H1 (cell line): ENCODE data around the gene RPS29. TPM values are rescaled to one million over a fixed set of nuclear protein-coding genes. Genes with fewer than 3 reads are reported as not detected.

ENCODE experiments used
- CTCF ChIA-PET: fragments of 300-600 bp; sonication (Branson Sonifier 250); formaldehyde crosslinking; loops from one replicate; lab custom pipeline; 2021; ENCODE audit not compliant: partially characterized antibody; lab: Charles Lee
- POLR2A ChIA-PET: fragments of 300-600 bp; sonication (Branson Sonifier 250); formaldehyde crosslinking; loops from one replicate; lab custom pipeline; 2021; ENCODE audit warnings: inconsistent platforms; ENCODE audit not compliant: partially characterized antibody; lab: Charles Lee
- DNase-seq, 2 experiments: peaks; one replicate each; pipeline versions ENCODE4 v3.0.0 to v3.0.0-alpha.2; 2010 to 2022; ENCODE audit warnings: low spot score in 2 of 2, low read depth in 1 of 2, mixed read lengths in 1 of 2
- FAIRE-seq: peaks from 2 replicates; lab custom pipeline; 2011; peaks lifted over from hg19 to GRCh38; lab: Jason Lieb, UNC
- H2AFZ ChIP-seq: 2 replicates; pipeline ENCODE4 v1.8.1; 2012; ENCODE audit warnings: low read length, inconsistent platforms
- H2AK5ac ChIP-seq: 2 replicates; pipeline ENCODE4 v1.6.1; 2013; ENCODE audit warnings: low read depth, low read length
- H2BK120ac ChIP-seq: replicated peaks from 2 replicates; pipeline ENCODE3; 2013; ENCODE audit warnings: low read depth, low read length, inconsistent platforms
- H2BK12ac ChIP-seq: 2 replicates; pipeline ENCODE4 v1.6.1; 2013; ENCODE audit warnings: low read depth, low read length
- H2BK15ac ChIP-seq: 2 replicates; pipeline ENCODE4 v1.6.1; 2013; ENCODE audit warnings: low read length
- H2BK20ac ChIP-seq: 2 replicates; pipeline ENCODE4 v1.6.1; 2013; ENCODE audit warnings: low read length
- H2BK5ac ChIP-seq: 2 replicates; pipeline ENCODE4 v1.6.1; 2013; ENCODE audit warnings: low read depth, low read length
- H3K14ac ChIP-seq: 2 replicates; pipeline ENCODE4 v1.6.1; 2013; ENCODE audit warnings: inconsistent platforms; ENCODE audit not compliant: insufficient read length
- H3K18ac ChIP-seq: 2 replicates; pipeline ENCODE4 v1.6.1; 2013; ENCODE audit warnings: low read length; ENCODE audit errors: extremely low read depth
- H3K23ac ChIP-seq: 2 replicates; pipeline ENCODE4 v1.6.1; 2013; ENCODE audit warnings: inconsistent platforms; ENCODE audit not compliant: insufficient read length
- H3K23me2 ChIP-seq: 2 replicates; pipeline ENCODE4 v1.6.1; 2013; ENCODE audit warnings: low read depth, low read length
- H3K27ac ChIP-seq: 2 replicates; pipeline ENCODE4 v1.6.1; 2011; ENCODE audit warnings: low read depth, low read length, inconsistent platforms
- H3K27me3 ChIP-seq, 4 experiments: replicated peaks in 1 of 4; 1 replicate in 1 of 4; 2 replicates in 3 of 4; pipeline versions ENCODE4 v1.6.1 to v1.8.1; 2011 to 2013; ENCODE audit warnings: low read length in 3 of 4, mild to moderate bottlenecking in 3 of 4, inconsistent platforms in 2 of 4, mixed read lengths in 2 of 4, moderate library complexity in 1 of 4; ENCODE audit not compliant: control insufficient read depth in 3 of 4, insufficient read depth in 3 of 4; ENCODE audit errors: extremely low read depth in 1 of 4
- H3K36me3 ChIP-seq, 4 experiments: 2 replicates each; pipeline versions ENCODE4 v1.6.1 to v1.8.1; 2011 to 2013; ENCODE audit warnings: mild to moderate bottlenecking in 4 of 4, low read length in 3 of 4, moderate library complexity in 2 of 4, control low read depth in 1 of 4, inconsistent platforms in 1 of 4; ENCODE audit not compliant: insufficient read depth in 4 of 4, control insufficient read depth in 2 of 4
- H3K4ac ChIP-seq: replicated peaks from 2 replicates; pipeline ENCODE3; 2013; ENCODE audit warnings: low read length, low read depth, mixed read lengths, inconsistent platforms; ENCODE audit not compliant: insufficient read length
- H3K4me1 ChIP-seq, 4 experiments: replicated peaks in 1 of 4; 1 replicate in 1 of 4; 2 replicates in 3 of 4; pipeline versions ENCODE4 v1.6.1 to v1.8.1; 2011 to 2013; ENCODE audit warnings: low read length in 3 of 4, inconsistent platforms in 2 of 4, mixed read lengths in 1 of 4; ENCODE audit not compliant: insufficient read depth in 4 of 4, control insufficient read depth in 3 of 4
- H3K4me2 ChIP-seq, 2 experiments: 2 replicates each; pipeline versions ENCODE4 v1.6.1 to v1.8.1; 2011 to 2013; ENCODE audit warnings: low read depth in 2 of 2, low read length in 2 of 2, control low read depth in 1 of 2, inconsistent platforms in 1 of 2, mild to moderate bottlenecking in 1 of 2; ENCODE audit not compliant: insufficient read depth in 1 of 2
- H3K4me3 ChIP-seq, 4 experiments: fragments of 200-600, 300-600 bp in 1 of 4; sonication (generic), shearing (Covaris generic), sonication (Bioruptor Twin) in 1 of 4; 2 replicates each; pipeline versions ENCODE4 v1.5.1 to v1.8.1; 2011 to 2016; ENCODE audit warnings: low read length in 4 of 4, low read depth in 3 of 4, control low read depth in 2 of 4, inconsistent platforms in 2 of 4, mild to moderate bottlenecking in 2 of 4, mixed read lengths in 1 of 4, moderate library complexity in 1 of 4; ENCODE audit not compliant: insufficient read depth in 2 of 4; ENCODE audit errors: extremely low read depth in 1 of 4
- H3K56ac ChIP-seq: replicated peaks from 2 replicates; pipeline ENCODE3; 2013; ENCODE audit warnings: low read depth, mild to moderate bottlenecking, mixed read lengths, low read length, inconsistent platforms; ENCODE audit not compliant: insufficient read length
- H3K79me1 ChIP-seq: 2 replicates; pipeline ENCODE4 v1.6.1; 2013; ENCODE audit warnings: low read depth, low read length, control low read depth
- H3K79me2 ChIP-seq, 2 experiments: 2 replicates each; pipeline versions ENCODE4 v1.6.1 to v1.8.1; 2012 to 2013; ENCODE audit warnings: low read length in 2 of 2, mild to moderate bottlenecking in 2 of 2, inconsistent platforms in 1 of 2; ENCODE audit not compliant: insufficient read depth in 2 of 2, control insufficient read depth in 1 of 2
- H3K9ac ChIP-seq, 4 experiments: replicated peaks in 1 of 4; 1 replicate in 1 of 4; 2 replicates in 3 of 4; pipeline versions ENCODE4 v1.6.1 to v1.8.1; 2011 to 2013; ENCODE audit warnings: low read depth in 3 of 4, low read length in 3 of 4, control low read depth in 2 of 4, mild to moderate bottlenecking in 2 of 4, moderate library complexity in 2 of 4, inconsistent platforms in 1 of 4; ENCODE audit errors: extremely low read depth in 1 of 4
- H3K9me3 ChIP-seq, 2 experiments: 2 replicates each; pipeline versions ENCODE4 v1.6.1 to v1.8.1; 2012 to 2013; ENCODE audit warnings: mild to moderate bottlenecking in 2 of 2, moderate library complexity in 2 of 2, control low read depth in 1 of 2, inconsistent platforms in 1 of 2, low read depth in 1 of 2, low read length in 1 of 2, mixed read lengths in 1 of 2; ENCODE audit not compliant: insufficient read depth in 2 of 2
- H4K20me1 ChIP-seq, 2 experiments: replicated peaks in 1 of 2; 2 replicates each; pipeline versions ENCODE3 to v1.8.1; 2011 to 2013; ENCODE audit warnings: inconsistent platforms in 2 of 2, low read length in 2 of 2, mild to moderate bottlenecking in 1 of 2; ENCODE audit not compliant: insufficient read depth in 2 of 2, control insufficient read depth in 1 of 2
- H4K5ac ChIP-seq: 2 replicates; pipeline ENCODE4 v1.6.1; 2013; ENCODE audit warnings: low read length, low read depth, mixed read lengths, inconsistent platforms; ENCODE audit not compliant: insufficient read length
- H4K8ac ChIP-seq: 2 replicates; pipeline ENCODE4 v1.8.0; 2013; ENCODE audit warnings: mild to moderate bottlenecking, moderate library complexity, low read length, inconsistent platforms; ENCODE audit not compliant: insufficient read depth; ENCODE audit errors: extremely low read depth
- H4K91ac ChIP-seq: replicated peaks from 2 replicates; pipeline ENCODE3; 2013; ENCODE audit warnings: low read length, mixed read lengths, inconsistent platforms; ENCODE audit not compliant: insufficient read length
- BCL11A ChIP-seq, 2 experiments: IDR thresholded peaks; one replicate each; pipeline ENCODE4 v1.6.1; 2011; ENCODE audit warnings: low read depth in 2 of 2, low read length in 2 of 2, mild to moderate bottlenecking in 2 of 2
- CEBPB ChIP-seq: IDR thresholded peaks from 2 replicates; pipeline ENCODE4 v1.6.1; 2012; ENCODE audit warnings: low read depth, low read length
- EGR1 ChIP-seq: IDR thresholded peaks from 2 replicates; pipeline ENCODE4 v1.6.1; 2011; ENCODE audit warnings: low read depth, low read length, borderline replicate concordance
- GABPA ChIP-seq: IDR thresholded peaks from 2 replicates; pipeline ENCODE4 v1.6.1; 2011; ENCODE audit warnings: mild to moderate bottlenecking, low read length, moderate library complexity, borderline replicate concordance; ENCODE audit not compliant: insufficient read depth
- HDAC2 ChIP-seq, 2 experiments: fragments of 300-600 bp in 1 of 2; sonication (generic) in 1 of 2; IDR thresholded peaks; 2 replicates each; pipeline ENCODE4 v1.6.1; 2011 to 2012; ENCODE audit warnings: low read depth in 2 of 2, low read length in 2 of 2, mild to moderate bottlenecking in 2 of 2, moderate library complexity in 2 of 2, borderline replicate concordance in 1 of 2, inconsistent platforms in 1 of 2
- KDM1A ChIP-seq: fragments of 200-600, 300-600 bp; sonication (generic); IDR thresholded peaks from 2 replicates; pipeline ENCODE4 v1.7.1; 2016; ENCODE audit warnings: mild to moderate bottlenecking, low read length, borderline replicate concordance
- KDM4A ChIP-seq: IDR thresholded peaks from one replicate; pipeline ENCODE4 v1.7.1; 2012; ENCODE audit warnings: low read depth, mild to moderate bottlenecking, moderate library complexity, low read length, inconsistent platforms; ENCODE audit not compliant: severe bottlenecking
- POLR2A ChIP-seq, 2 experiments: IDR thresholded peaks; 1 replicate in 1 of 2; 2 replicates in 1 of 2; pipeline ENCODE4 v1.6.1; 2011; ENCODE audit warnings: low read depth in 2 of 2, low read length in 2 of 2, mild to moderate bottlenecking in 2 of 2; ENCODE audit errors: control extremely low read depth in 1 of 2
- POLR2AphosphoS5 ChIP-seq: IDR thresholded peaks from 2 replicates; pipeline ENCODE4 v1.6.1; 2011; ENCODE audit warnings: low read depth, low read length
- SAP30 ChIP-seq: fragments of 300-600 bp; sonication (generic); IDR thresholded peaks from 2 replicates; pipeline ENCODE4 v1.7.1; 2012; ENCODE audit warnings: low read length, moderate library complexity, mild to moderate bottlenecking, inconsistent platforms; ENCODE audit not compliant: insufficient read depth, insufficient replicate concordance
- SUZ12 ChIP-seq: fragments of 200-600 bp; sonication (generic); IDR thresholded peaks from 2 replicates; pipeline ENCODE4 v1.6.1; 2012; ENCODE audit warnings: mild to moderate bottlenecking, inconsistent platforms, low read length, moderate library complexity, mixed read lengths
- TBP ChIP-seq: IDR thresholded peaks from 2 replicates; pipeline ENCODE4 v1.6.1; 2011; ENCODE audit warnings: low read depth, low read length, improper control_type of control experiment
- TEAD4 ChIP-seq: IDR thresholded peaks from 2 replicates; pipeline ENCODE4 v1.6.1; 2012; ENCODE audit warnings: low read depth, low read length, inconsistent platforms, mixed read lengths
- WGBS, 2 experiments: shearing (Covaris generic) in 1 of 2; methylation state at CpG; one replicate each; pipeline versions ENCODE4 v1.1.6 to v1.1.7; 2013 to 2015; ENCODE audit warnings: low lambda C conversion rate in 2 of 2, mixed read lengths in 2 of 2, inconsistent platforms in 1 of 2, low coverage in 1 of 2, missing lambda C conversion rate in 1 of 2; ENCODE audit not compliant: insufficient replicate concordance in 2 of 2, insufficient coverage in 1 of 2, insufficient read length in 1 of 2; ENCODE audit errors: extremely low coverage in 1 of 2, missing lambda C conversion rate in 1 of 2; 5-methylcytosine and 5-hydroxymethylcytosine counted together
- polyA plus RNA-seq, 7 experiments: library from polyadenylated mRNA; depleted of rRNA in 3 of 7; stranded (reverse) in 5 of 7; unstranded in 2 of 7; fragments of >200 nt in 5 of 7; fragments of 200-250 nt in 2 of 7; gene quantifications; 1 replicate in 5 of 7; 2 replicates in 1 of 7; 4 replicates in 1 of 7; pipeline versions ENCODE4 v1.2.1 to v1.2.3, GENCODE V29; 2011 to 2013; ENCODE audit warnings: missing spikeins in 2 of 7, mixed read lengths in 2 of 7
- total RNA-seq: library from RNA; stranded (reverse); fragmentation: NEBNext Ultra II Directional; extraction: Animal tissue kit (Norgen Biotek cat#: 25700); gene quantifications from 2 replicates; pipeline ENCODE4 v1.2.1, GENCODE V29; 2021
- TF ChIP-seq, protein P1 (sequence below): IDR thresholded peaks from 2 replicates; pipeline ENCODE4 v1.6.1; 2012; ENCODE audit warnings: inconsistent platforms

The RPS29 gene
- total and polyA plus RNA-seq, 2 of the 8 experiments (the other 6 are each of a cell fraction or from before 2014, with no cell fraction given), result 2,193 to 23,165 TPM

DNA sequence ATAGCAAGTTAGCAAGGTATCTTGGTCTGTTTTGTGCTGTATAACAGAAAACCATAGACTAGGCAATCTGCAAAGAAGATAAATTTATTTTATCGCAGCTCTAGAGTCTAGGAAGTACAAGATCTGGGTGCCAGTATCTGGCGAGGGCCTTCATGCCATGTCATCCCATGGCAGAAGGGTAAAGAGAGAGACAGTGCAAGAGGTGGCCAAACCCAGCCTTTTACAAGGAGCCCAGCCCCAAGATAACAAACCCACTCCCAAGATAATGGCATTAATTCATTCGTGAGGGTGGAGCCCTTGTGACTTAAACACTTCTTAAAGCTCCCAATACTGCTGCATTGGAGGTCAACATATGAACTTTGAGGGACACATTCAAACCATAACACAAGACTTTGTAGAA lies 16.9 kb downstream of the RPS29 start:
- Histone ChIP-seq H3K79me2 (no peaks in the 10 kb centered on the region), H3K4me3 (no peak overlapping the region), H3K9me3 (peaks cover 0 to 2% of the 10 kb centered on the region in 2 experiments; a peak in 1 of 4 replicates), H3K23ac (no peak overlapping the region), H4K20me1 (no peaks in the 10 kb centered on the region), H2AK5ac (no peak overlapping the region), H2AFZ (no peak overlapping the region), H3K36me3 (peaks cover 0 to 15% (median 6%) of the 10 kb centered on the region in 4 experiments; a peak in 3 of 8 replicates), H2BK120ac (no peak overlapping the region), H3K79me1 (no peaks in the 10 kb centered on the region), H2BK20ac (no peak overlapping the region), H2BK12ac (no peak overlapping the region), H4K91ac (no peak overlapping the region), H2BK5ac (no peak overlapping the region), H3K14ac (no peak overlapping the region), H3K18ac (no peak overlapping the region), H3K4me1 (no peaks in the 10 kb centered on the region), H3K27ac (no peak overlapping the region), H3K9ac (no peak overlapping the region), H3K56ac (no peak overlapping the region), H2BK15ac (no peak overlapping the region), H4K8ac (no peak overlapping the region), H3K27me3 (no peaks in the 10 kb centered on the region), H4K5ac (no peak overlapping the region), H3K4ac (no peak overlapping the region), H3K23me2 (no peaks in the 10 kb centered on the region), H3K4me2 (no peak overlapping the region)
- DNase-seq (no peak), FAIRE-seq (no peak)
- ChIA-PET CTCF (interaction anchor here (1.5 kb wide), 1 partner anchor 18 kb away, joined by 5 read pairs; no protein-coding TSS in a partner anchor), POLR2A (interaction anchor here (1.4 to 2.2 kb wide), 2 partner anchors 11 to 16 kb away, joined by 3 to 17 read pairs; partner anchors contain the start of gene RPS29)
- no peak for TF ChIP-seq SUZ12
- no peak for TF ChIP-seq KDM1A
- no peak for TF ChIP-seq SAP30
- TF ChIP-seq HDAC2 (IDR thresholded peaks at IDR 0.05; ENCODE audit: borderline replicate concordance in 1 of 2, low read depth in 2 of 2, low read length in 2 of 2), result no peak
- TF ChIP-seq BCL11A (IDR thresholded peaks at IDR 0.05; ENCODE audit: low read depth in 2 of 2, low read length in 2 of 2), result no peak
- TF ChIP-seq GABPA, result no peak
- no peak for TF ChIP-seq POLR2AphosphoS5
- TF ChIP-seq, protein P1, sequence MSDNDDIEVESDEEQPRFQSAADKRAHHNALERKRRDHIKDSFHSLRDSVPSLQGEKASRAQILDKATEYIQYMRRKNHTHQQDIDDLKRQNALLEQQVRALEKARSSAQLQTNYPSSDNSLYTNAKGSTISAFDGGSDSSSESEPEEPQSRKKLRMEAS, result no peak
- TF ChIP-seq TBP, result no peak
- no peak for TF ChIP-seq CEBPB
- TF ChIP-seq POLR2A (IDR thresholded peaks at IDR 0.05; ENCODE audit: control extremely low read depth in 1 of 2, low read depth in 2 of 2, low read length in 2 of 2), result no peak
- TF ChIP-seq KDM4A, result no peak
- no peak for TF ChIP-seq EGR1
- no peak for TF ChIP-seq TEAD4
- 81% methylated on average over 3 of the region's 3 CpGs; no CpG with 5 or more reads in 1 of the 2 experiments for WGBS, 2 experiments
